K562 (cell line): ENCODE data around the gene CHN1. TPM values are rescaled to one million over a fixed set of nuclear protein-coding genes. Genes with fewer than 3 reads are reported as not detected.

ENCODE experiments used
- C11orf30 ChIP-seq: fragments of 450-650 bp; IDR thresholded peaks from 2 replicates; pipeline ENCODE4 v1.6.1; 2016; ENCODE audit warnings: low read depth, mild to moderate bottlenecking
- ELF2 ChIP-seq: fragments of 250-450 bp; sonication (Bioruptor Pico); IDR thresholded peaks from 2 replicates; pipeline ENCODE4 v1.5.0; 2021; ENCODE audit warnings: mild to moderate bottlenecking
- FOS ChIP-seq: IDR thresholded peaks from 3 replicates; pipeline ENCODE4 v1.6.1; 2011; ENCODE audit not compliant: insufficient read length; ENCODE audit errors: extremely low read depth
- KLF6 ChIP-seq: fragments of 250-450 bp; sonication (Bioruptor Pico); IDR thresholded peaks from 2 replicates; pipeline ENCODE4 v1.4.0; 2020; ENCODE audit warnings: mild to moderate bottlenecking, moderate library complexity, borderline replicate concordance
- MAFK ChIP-seq: IDR thresholded peaks from 2 replicates; pipeline ENCODE4 v1.6.1; 2011; ENCODE audit warnings: low read length, improper control_type of control experiment
- PHF8 ChIP-seq: fragments of 200-600 bp; sonication (generic); IDR thresholded peaks from 2 replicates; pipeline ENCODE4 v1.6.1; 2012; ENCODE audit warnings: mixed run types, mild to moderate bottlenecking, inconsistent platforms, low read length, moderate library complexity, borderline replicate concordance
- PRMT5 ChIP-seq: sonication (generic); formaldehyde crosslinking; IDR thresholded peaks from 2 replicates; pipeline ENCODE4 v1.5.0; 2020; ENCODE audit warnings: missing genetic modification reagents
- SIRT6 ChIP-seq: IDR thresholded peaks from one replicate; pipeline ENCODE4 v1.6.1; 2012; ENCODE audit warnings: low read depth, mild to moderate bottlenecking, control low read depth, inconsistent platforms, low read length, moderate library complexity
- SOX6 ChIP-seq: fragments of 450-650 bp; IDR thresholded peaks from 2 replicates; pipeline ENCODE4 v1.6.1; 2014; ENCODE audit warnings: mild to moderate bottlenecking
- SRSF9 ChIP-seq: fragments of 200-400 bp; formaldehyde crosslinking; IDR thresholded peaks from 2 replicates; pipeline ENCODE4 v1.6.1; 2017; ENCODE audit warnings: low read depth, low read length, borderline replicate concordance
- STAG1 ChIP-seq: sonication (generic); formaldehyde crosslinking; IDR thresholded peaks from 2 replicates; pipeline ENCODE4 v1.5.0; 2020; ENCODE audit warnings: missing genetic modification reagents, borderline replicate concordance
- TFAM ChIP-seq: fragments of 250-450 bp; sonication (Bioruptor Pico); conservative IDR thresholded peaks from 2 replicates; pipeline ENCODE4 v1.5.0; 2021; ENCODE audit warnings: mild to moderate bottlenecking, moderate library complexity
- ZBTB1 ChIP-seq: sonication (generic); formaldehyde crosslinking; IDR thresholded peaks from 2 replicates; pipeline ENCODE4 v1.8.1; 2023; ENCODE audit warnings: missing genetic modification reagents, low read depth, mild to moderate bottlenecking, borderline replicate concordance
- ZNF197 ChIP-seq: fragments of 200-800 bp; sonication (Bioruptor generic); IDR thresholded peaks from 2 replicates; pipeline ENCODE4 v1.6.1; 2016; ENCODE audit warnings: low read depth, missing genetic modification characterization, missing compliant biosample characterization
- ZNF217 ChIP-seq: sonication (generic); formaldehyde crosslinking; IDR thresholded peaks from 2 replicates; pipeline ENCODE4 v1.8.0; 2022; ENCODE audit warnings: mild to moderate bottlenecking, missing genetic modification reagents
- ZNF41 ChIP-seq: fragments of 250-450 bp; sonication (Bioruptor Pico); conservative IDR thresholded peaks from 2 replicates; pipeline ENCODE4 v1.4.0; 2020; ENCODE audit warnings: mild to moderate bottlenecking
- polyA plus RNA-seq, 8 experiments: library from polyadenylated mRNA; depleted of rRNA in 4 of 8; stranded (reverse) in 5 of 8; unstranded in 3 of 8; fragments of >200 nt; fragmentation: Nextera tagmentation in 2 of 8; fragmentation: Illumina TruSeq in 1 of 8; extraction: Ambion mirVana in 2 of 8; extraction: Trizol in 1 of 8; gene quantifications; 2 replicates each; pipeline versions ENCODE4 v1.2.1 to v1.2.3, GENCODE V29; 2011 to 2014; ENCODE audit warnings: inconsistent platforms in 1 of 8, missing spikeins in 1 of 8
- total RNA-seq, 7 experiments: library from RNA; depleted of rRNA in 6 of 7; stranded (reverse); fragments of >200 nt in 6 of 7; fragmentation: Illumina TruSeq in 2 of 7; extraction: Trizol in 2 of 7; gene quantifications; 2 replicates each; pipeline versions ENCODE4 v1.2.1 to v1.2.3, GENCODE V29; 2011 to 2021; ENCODE audit warnings: low replicate concordance in 1 of 7
- TF ChIP-seq, protein P1 (sequence below), 3 experiments: fragments of 200-800 bp in 1 of 3; fragments of 250-450 bp in 1 of 3; fragments of 450-650 bp in 1 of 3; sonication (Bioruptor Pico) in 1 of 3; sonication (Bioruptor generic) in 1 of 3; formaldehyde crosslinking in 1 of 3; IDR thresholded peaks; 2 replicates each; pipeline versions ENCODE4 v1.6.1 to v1.8.0; 2016 to 2022; ENCODE audit warnings: mild to moderate bottlenecking in 2 of 3, missing genetic modification characterization in 2 of 3, missing compliant biosample characterization in 1 of 3, moderate library complexity in 1 of 3
- TF ChIP-seq, protein P2 (sequence below), 2 experiments: fragments of 450-650 bp; IDR thresholded peaks; 2 replicates each; pipeline ENCODE4 v1.6.1; 2016; ENCODE audit warnings: mild to moderate bottlenecking in 2 of 2, borderline replicate concordance in 1 of 2, low read depth in 1 of 2, moderate library complexity in 1 of 2

The CHN1 gene
- total and polyA plus RNA-seq, 9 of the 15 experiments (the other 6 are each of a cell fraction or from before 2014, with no cell fraction given) = 0.17 to 2.0 (median 0.87) TPM

DNA sequence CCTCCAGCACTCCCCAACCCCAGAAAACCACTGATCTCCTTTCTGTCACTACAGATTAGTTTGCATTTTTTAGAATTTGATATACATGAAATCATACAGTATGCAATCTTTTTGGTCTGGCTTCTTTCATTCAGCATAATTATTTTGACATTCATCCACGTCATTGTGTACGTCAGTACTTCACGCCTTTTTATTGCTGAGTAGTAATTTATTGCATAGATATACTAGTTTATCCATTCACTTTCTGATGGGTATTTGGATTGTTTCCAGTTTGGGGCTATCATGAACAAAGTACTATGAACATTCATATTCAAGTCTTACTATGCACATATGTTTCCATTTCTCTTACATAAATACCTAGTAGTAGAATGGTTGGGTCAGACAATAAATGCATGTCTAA, 20.1 kb upstream of the CHN1 start (continued):
- TF ChIP-seq, protein P1, sequence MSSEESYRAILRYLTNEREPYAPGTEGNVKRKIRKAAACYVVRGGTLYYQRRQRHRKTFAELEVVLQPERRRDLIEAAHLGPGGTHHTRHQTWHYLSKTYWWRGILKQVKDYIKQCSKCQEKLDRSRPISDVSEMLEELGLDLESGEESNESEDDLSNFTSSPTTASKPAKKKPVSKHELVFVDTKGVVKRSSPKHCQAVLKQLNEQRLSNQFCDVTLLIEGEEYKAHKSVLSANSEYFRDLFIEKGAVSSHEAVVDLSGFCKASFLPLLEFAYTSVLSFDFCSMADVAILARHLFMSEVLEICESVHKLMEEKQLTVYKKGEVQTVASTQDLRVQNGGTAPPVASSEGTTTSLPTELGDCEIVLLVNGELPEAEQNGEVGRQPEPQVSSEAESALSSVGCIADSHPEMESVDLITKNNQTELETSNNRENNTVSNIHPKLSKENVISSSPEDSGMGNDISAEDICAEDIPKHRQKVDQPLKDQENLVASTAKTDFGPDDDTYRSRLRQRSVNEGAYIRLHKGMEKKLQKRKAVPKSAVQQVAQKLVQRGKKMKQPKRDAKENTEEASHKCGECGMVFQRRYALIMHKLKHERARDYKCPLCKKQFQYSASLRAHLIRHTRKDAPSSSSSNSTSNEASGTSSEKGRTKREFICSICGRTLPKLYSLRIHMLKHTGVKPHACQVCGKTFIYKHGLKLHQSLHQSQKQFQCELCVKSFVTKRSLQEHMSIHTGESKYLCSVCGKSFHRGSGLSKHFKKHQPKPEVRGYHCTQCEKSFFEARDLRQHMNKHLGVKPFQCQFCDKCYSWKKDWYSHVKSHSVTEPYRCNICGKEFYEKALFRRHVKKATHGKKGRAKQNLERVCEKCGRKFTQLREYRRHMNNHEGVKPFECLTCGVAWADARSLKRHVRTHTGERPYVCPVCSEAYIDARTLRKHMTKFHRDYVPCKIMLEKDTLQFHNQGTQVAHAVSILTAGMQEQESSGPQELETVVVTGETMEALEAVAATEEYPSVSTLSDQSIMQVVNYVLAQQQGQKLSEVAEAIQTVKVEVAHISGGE (CRISPR knock-in tag; IDR thresholded peaks at IDR 0.05) = no peak
- TF ChIP-seq TFAM (CRISPR knock-in tag) (no peak), ZNF197 (CRISPR knock-in tag) (no peak), ZNF41 (no peak), ZBTB1 (CRISPR knock-in tag) (no peak), ZNF217 (CRISPR knock-in tag) (no peak), ELF2 (CRISPR knock-in tag) (no peak), PHF8 (no peak), SOX6 (no peak), FOS (no peak), C11orf30 (peak; percentile 57), PRMT5 (CRISPR knock-in tag) (no peak), SRSF9 (no peak), KLF6 (no peak), MAFK (peak; percentile 20; the same call in 1 of the 2 replicates), SIRT6 (no peak), STAG1 (CRISPR knock-in tag) (no peak)
- TF ChIP-seq, protein P2, sequence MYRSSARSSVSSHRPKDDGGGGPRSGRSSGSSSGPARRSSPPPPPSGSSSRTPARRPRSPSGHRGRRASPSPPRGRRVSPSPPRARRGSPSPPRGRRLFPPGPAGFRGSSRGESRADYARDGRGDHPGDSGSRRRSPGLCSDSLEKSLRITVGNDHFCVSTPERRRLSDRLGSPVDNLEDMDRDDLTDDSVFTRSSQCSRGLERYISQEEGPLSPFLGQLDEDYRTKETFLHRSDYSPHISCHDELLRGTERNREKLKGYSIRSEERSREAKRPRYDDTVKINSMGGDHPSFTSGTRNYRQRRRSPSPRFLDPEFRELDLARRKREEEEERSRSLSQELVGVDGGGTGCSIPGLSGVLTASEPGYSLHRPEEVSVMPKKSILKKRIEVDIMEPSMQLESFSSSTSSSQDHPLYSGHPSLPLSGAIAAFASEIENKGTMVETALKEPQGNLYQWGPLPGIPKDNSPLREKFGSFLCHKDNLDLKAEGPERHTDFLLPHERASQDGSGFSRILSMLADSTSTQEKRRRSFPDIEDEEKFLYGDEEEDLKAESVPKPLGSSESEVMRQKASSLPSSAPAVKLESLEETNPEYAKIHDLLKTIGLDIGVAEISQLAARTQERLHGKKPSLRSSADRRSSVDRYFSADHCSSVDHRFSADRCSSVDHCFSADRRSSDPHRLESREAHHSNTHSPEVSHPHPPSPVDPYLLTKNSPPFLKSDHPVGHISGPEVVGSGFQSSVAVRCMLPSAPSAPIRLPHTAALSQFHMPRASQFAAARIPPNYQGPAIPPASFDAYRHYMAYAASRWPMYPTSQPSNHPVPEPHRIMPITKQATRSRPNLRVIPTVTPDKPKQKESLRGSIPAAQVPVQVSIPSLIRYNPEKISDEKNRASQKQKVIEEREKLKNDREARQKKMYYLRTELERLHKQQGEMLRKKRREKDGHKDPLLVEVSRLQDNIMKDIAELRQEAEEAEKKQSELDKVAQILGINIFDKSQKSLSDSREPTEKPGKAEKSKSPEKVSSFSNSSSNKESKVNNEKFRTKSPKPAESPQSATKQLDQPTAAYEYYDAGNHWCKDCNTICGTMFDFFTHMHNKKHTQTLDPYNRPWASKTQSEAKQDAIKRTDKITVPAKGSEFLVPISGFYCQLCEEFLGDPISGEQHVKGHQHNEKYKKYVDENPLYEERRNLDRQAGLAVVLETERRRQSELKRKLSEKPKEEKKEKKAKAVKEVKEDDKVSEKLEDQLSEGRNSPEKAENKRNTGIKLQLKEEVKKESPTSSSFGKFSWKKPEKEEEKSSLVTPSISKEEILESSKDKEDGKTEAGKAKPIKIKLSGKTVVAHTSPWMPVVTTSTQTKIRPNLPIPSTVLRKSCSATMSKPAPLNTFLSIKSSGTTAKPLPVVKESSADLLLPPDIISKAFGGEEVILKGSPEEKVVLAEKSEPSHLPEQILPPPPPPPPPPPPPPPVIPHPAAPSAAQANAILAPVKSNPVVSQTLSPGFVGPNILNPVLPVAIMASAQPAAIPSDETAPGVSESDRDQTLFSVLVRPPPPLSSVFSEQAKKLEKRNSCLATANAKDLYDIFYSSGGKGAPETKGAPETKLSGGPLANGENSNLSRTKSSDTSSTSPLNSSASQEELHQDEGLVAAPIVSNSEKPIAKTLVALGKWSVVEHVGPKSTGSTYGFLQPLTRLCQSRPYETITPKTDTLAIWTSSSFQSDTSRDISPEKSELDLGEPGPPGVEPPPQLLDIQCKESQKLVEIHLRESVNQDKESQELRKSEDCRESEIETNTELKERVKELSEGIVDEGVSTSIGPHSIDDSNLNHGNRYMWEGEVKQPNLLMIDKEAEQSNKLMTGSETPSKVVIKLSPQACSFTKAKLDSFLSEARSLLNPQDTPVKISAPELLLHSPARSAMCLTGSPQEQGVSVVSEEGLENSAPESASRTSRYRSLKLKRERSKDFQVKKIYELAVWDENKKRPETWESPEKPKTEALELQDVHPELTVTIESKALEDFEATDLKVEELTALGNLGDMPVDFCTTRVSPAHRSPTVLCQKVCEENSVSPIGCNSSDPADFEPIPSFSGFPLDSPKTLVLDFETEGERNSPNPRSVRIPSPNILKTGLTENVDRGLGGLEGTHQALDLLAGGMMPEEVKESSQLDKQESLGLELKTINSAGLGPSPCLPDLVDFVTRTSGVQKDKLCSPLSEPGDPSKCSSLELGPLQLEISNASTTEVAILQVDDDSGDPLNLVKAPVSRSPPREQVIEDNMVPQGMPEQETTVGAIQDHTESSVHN (IDR thresholded peaks at IDR 0.05; ENCODE audit: borderline replicate concordance in 1 of 2, low read depth in 1 of 2) = no peak
